ENCODE data around the gene CHST8. TPM values are rescaled to one million over a fixed set of nuclear protein-coding genes. Genes with fewer than 3 reads are reported as not detected.
"Not testable (repeated sequence)": the region's sequence is repeated elsewhere in the genome, so short reads cannot be mapped to it uniquely, and the experiment has no call there.

Gene CHST8
- total RNA-seq, 1 donor from 2014 or later = not detected

DNA sequence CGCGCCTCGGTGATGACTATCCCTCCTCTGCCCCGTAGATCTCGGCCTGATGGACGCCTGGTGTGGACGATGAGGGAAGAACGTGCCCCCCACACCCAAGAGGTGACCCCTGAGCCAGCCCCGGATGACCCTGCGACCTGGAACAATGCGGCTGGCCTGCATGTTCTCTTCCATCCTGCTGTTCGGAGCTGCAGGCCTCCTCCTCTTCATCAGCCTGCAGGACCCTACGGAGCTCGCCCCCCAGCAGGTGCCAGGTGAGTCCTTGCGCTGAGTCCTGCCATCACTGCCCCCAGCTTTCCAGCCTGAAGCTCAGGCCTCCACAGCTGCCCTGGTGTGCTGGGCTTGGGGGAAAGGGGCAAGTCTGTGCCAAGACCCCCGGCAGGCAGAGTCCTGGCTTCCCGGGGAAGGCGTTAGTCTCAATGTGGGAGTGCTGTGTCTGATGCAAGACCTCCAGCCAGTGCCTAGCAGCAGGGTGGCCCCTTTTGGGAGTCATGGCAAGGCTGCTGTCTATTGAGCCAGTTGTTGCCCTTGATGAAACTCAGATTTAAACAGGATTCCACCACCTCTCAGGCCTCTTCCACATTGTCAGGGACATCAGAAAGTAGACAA lies 67.5 kb downstream of the CHST8 start:
- intact Hi-C loops (cut with micrococcal nuclease) = no loop called here

DNA sequence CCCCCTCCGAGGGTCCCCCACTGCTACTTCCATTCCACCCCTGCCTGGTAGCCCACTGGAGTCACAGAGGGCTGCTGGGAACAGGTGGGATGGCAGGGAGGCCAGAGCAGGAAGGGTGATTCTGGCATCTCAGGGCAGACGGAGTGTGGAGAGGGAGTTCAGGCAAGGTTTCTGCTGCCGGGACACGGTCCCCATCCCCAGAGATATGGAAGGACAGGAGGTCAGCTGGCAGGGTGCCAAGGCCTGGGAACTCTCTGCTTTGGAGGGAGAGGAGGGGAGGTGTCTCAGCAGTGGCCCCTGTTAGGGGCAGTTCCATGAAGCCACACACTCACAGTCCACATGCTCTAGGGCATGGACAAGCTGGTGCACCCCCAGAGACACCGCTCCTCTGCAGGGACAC lies 68.1 kb downstream of the CHST8 start:
- intact Hi-C loops (cut with micrococcal nuclease) = no loop called here

DNA sequence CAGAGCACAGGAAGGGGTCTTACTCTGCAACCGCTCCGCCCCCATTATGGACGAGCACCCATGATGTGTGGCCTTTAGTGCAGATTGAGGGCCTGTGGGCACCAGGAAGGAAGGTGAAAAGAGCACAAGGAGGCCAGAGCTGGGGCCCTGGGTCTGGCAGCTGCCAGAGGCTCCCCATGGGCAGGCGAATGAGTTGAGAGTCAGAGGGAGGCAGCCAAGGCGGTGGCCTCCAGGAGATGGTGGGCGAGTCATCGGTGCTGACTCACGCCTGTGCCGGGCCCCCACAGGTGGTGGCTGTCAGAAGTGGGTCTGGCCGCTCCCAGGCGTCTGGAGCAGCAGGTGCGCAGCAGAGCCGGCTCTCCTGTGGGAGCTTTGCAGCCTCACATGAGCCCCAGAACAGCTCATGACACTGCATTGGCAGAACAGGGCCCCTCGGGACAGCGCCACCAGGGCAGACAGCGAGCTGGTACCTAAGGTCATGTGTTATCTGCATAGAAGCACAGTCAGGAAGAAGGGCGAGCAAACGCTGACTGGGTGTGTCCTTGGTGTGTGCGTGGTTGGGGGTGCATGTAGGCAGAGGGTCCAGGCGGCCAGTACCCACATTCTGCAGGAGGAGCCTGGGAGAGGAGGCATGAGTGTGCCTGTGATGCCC lies 68.8 kb downstream of the CHST8 start:
- intact Hi-C loops (cut with micrococcal nuclease) = no loop called here

DNA sequence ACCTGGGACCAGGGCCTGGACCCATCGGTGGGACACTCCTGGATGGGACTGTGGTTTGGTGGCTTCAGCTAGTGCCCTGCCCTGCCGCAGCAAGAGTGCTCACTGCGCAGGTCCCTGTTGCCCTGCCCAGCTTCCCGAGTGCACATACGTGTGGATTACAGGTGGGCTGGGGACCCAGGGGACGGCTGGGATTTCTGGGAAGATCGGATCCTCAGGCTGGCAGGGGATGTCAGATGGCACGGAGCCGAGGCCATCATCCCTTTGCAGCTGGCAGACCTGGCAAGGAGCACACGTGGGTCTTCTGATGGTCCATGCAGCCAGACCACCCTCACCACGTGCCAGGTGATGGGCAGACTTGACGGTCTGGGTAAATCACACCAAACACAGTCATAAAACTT lies 69.3 kb downstream of the CHST8 start:
- intact Hi-C loops (cut with micrococcal nuclease) = no loop called here

DNA sequence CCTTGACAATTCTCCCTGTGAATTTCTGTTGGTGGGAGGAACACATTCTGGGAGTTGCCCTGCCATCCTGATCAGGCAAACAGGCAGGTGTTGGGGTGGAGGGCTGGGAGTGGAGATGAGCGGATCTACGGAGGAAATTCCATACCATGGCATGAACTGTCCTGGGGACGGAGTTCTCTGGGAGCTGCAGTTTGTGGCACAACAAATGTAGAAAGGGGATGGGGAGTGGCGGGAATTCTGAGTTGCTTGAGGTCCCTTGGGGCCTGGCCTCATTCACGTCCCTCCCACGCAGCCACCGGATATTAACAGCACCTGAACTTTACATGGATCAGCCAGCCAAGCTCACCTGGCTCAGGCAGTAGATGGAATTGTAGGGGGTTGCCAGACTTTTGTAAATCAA lies 70.0 kb downstream of the CHST8 start:
- intact Hi-C loops (cut with micrococcal nuclease) = no loop called here

DNA sequence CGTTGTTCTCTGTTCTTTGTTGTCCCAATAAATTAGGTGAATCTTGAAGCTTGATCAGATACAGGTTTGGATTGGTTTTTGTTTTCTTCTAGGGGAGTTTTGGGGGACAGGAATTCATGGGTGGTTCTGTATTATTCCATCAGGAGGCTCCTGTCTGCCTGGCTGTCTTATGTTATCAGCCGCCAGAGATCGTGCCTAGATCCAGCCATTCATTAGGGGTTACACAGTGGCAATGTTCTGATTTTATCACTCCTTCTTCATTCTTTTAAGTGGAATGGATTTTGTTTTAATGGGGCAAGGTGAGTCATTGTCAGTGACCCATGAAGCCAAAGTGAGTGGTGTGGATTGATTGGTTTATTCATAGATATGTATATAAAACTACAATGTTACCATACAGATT lies 71.9 kb downstream of the CHST8 start:
- intact Hi-C loops (cut with micrococcal nuclease) = no loop called here

DNA sequence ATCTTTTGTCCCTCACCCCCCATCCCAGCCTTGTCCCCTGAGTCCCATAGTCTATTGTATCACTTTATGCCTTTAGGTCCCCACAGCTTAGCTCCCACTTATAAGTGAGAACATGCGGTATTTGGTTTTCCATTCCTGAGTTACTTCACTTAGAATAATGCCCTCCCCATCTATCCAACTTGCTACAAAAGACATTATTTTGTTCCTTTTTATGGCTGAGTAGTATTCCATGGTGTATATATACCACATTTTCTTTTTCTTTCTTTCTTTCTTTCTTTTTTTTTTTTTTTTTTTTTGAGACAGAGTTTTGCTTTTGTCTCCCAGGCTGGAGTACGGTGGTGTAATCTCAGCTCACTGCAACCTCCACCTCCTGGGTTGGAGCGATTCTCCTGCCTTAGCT lies 73.8 kb downstream of the CHST8 start:
- intact Hi-C loops (cut with micrococcal nuclease) = not testable (repeated sequence)

DNA sequence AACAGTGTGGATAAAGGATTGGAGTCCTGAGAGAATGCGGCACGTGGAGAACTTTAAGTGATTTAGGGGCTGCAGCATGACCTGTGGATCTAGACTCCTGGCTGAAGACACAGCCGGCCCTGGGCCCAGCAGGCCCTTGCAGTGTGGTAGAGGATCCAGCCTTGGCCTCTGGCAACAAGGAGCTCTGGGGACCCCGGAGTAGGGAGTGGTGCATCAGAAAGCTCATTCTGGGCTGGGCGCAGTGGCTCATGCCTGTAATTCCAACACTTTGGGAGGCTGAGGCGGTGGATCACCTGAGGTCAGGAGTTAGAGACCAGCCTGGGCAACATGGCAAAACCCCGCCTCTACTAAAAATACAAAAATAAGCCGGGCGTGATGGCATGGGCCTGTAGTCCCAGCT lies 76.0 kb downstream of the CHST8 start:
- intact Hi-C loops (cut with micrococcal nuclease) = no loop called here

DNA sequence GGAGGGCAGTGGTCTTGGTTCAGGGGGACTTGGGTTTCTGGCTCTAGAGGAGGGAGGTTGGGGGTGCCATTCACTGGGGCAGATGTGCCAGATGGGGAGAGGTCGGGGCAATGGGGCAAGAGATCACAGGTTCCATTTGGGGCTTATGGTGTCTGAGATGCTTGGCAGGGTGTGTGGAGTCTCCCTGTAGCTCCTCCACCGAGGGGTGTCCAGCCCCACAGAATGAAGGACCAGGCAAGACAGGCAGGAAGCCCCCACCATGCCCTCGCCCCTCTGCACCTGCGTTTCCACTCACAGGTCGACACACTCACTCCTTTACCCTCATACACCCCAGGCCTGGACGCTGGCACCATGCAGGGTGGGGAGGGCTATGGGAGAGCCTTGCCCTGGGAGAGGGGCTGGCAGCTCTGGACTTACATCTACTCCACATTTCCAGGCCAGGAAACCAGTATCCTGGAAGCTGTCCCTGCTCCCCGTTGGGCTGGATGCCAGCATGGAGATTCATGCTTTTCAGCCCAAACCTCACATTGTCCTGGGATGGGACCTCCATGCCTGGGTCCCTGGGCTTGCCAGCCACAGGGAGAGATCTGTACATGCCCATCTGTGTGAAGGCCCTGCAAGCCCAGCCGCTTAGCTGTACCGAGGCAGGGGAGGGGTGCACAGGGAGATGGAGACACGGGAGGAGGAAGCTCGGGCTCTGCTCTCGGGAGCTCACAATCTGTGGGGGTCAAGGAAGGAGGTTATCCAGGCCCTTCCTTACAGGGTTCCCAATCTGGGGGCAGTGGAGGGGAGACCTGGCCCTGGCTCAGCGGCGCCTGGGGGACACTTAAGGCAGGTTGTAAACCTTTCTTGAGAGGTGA lies 77.1 kb downstream of the CHST8 start:
- intact Hi-C loops (cut with micrococcal nuclease) = no loop called here

DNA sequence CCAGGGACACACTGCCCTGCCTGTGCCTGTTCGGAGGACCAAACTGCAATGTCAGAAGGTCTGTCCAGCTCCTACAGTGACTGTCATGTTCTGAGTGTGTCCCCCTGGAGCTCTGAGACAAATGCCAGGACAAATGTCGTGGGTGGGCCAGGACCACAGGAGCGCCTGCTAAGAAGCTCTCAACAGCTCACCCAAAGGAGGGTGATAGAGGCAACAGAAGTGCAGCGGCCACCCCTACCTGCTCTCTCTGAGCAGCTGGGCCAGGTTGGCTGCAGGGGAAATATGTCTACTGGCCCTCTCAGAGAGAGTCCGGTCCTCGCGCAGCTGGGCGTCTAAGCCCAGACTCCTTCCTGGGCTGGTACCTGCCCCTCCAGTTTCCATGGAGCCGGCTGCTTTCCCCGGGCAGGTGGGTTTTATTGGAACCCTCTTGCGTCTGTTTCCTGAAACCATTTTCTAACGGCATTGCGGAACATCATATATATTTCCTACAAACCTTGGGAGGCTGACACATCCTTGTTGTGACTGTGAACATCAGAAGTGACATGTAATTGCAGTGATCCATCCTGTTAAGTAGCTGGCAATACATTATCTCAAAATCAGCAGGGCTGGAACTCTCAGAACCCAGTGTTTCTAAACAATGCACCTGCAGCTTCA lies 78.1 kb downstream of the CHST8 start:
- intact Hi-C loops (cut with micrococcal nuclease) = no loop called here

DNA sequence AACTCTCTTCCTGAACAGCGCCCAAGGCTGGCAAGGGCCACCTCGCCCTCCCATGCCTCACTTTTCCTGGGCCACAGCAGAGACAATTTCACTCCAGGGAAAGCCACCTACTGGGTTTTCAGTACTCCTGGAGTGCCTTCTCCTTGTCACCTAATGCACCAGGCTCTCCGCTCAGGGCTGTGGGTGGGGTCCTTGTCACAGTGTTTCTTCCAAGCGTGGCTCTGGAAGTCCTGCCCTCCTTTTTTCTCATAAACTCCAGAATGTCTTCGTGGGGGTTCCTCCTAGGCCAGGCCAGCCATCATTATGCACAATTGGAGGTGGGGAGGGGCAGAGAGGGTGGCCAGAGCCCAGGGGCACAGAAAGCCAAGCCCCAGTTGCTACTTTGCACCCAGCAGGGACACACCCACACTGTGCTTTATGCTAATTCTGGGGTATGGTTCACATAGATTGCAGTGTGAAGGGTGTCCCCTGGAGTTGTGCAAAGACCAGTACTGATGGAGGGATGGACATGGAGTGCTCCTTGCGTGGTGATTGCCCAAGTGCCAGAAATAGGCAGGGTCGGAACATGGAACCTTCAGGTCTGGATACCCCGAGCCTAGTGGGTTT lies 78.8 kb downstream of the CHST8 start:
- intact Hi-C loops (cut with micrococcal nuclease) = no loop called here

DNA sequence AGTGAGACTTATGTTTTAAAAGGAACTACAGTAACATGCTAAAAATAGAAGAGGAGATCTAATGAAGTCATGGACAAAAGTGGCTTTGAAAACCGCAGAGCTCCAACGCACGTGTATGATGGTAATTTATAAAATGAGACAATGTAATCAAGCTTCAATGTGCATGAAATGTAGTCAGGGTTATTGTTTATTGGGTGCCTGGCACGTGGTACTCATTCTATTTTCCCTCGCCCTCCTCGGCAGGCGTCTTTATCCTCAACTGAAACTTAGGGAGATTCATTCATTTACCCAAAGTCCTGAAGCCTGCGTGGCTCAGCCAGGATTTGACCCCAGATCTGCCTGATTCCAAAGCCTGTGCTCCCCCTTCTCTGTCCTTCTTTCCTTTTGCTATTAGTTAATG lies 79.8 kb downstream of the CHST8 start:
- intact Hi-C loops (cut with micrococcal nuclease) = no loop called here

DNA sequence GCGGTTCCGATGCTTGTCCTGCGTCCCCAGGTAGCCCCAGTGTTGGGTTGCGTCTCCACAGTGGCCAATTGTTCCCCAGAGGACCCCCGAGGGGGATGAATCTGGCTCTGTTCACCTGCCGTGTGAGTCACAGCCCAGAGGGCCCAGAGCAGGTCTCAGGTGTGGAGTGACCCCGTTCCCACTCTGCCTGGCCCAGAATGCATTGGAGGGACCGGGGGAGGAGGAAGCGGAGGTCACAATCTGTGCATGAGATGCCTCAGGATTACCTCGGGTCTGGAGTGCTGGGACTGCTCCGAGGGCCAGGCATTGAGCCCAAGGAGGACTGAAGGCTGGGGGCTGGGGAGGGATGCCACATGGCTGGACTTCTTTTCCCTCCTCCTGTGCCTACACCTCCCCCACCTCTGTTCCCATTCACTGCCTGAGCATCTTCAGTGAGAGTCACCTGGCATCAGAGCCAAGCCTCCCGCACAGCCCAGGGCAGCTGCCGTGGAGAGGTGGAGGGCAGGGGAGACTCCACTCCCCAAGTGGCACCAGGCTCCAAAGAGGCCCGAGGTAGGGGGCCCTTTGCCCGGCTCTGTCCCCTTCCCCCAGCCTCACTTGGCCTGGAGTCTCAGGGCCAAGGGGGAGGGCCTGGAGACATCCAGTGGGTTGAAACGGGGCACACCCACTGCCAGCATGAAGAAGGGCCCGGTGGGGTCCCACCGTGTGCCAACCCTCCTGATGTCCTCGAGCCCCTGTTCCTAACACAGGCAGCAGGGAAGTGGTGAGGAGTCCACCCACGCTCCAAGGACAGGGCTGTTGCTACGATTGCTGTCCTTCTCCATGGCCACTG lies 81.1 kb downstream of the CHST8 start:
- intact Hi-C loops (cut with micrococcal nuclease) = no loop called here

DNA sequence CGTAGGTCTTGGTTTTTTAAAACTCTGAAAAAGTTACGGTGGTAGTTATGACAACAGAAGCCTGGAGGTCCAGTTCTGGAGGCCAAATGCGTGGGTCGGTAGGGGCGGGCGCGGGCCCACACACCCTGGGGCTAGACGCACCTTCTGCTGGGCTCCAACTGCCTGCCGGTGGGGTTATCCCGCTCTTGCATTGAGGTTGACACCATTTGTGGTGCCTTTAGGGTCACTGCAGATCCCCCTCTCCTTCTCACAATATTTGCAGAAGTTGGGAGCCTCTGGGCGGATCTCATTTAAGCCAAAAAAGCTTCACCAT lies 81.6 kb downstream of the CHST8 start:
- intact Hi-C loops (cut with micrococcal nuclease) = no loop called here

DNA sequence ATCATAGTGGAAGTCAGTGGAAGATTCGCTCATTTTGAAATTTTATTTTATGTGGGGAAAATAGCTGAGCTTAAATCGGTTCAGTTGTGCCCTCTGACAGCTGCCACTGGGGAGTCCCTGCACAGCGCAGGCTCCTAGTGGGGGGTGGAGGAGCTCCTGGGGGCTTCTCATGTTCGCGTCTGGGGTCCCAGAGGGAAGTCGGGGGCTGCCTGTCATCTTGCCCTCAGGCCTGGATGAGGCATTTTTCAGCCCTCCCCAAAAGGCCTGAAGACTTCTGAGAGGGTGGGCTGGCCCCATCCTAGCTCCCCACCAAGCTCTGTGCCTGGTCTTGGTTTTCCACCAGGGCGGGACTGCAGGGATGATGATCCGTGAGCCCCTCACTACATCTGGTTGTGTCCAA lies 82.1 kb downstream of the CHST8 start:
- intact Hi-C loops (cut with micrococcal nuclease) = no loop called here

DNA sequence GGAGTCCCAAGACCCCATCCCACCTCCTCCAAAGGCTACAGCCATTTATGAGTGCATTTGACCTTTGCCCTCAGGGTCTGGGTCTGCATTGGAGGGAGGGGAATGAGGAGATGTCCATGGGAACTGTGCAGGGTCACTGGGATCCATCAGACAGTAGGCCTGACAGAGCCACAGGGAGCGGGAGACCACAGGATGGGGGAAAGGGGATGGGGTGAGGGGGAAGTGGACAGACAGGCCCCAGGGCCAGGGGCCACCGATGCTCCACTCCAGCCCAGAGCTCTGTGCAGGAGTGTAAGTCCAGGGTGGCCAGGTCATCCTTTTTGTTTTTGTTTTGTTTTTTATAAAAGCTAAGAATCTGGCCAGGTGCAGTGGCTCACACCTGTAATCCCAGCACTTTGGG lies 82.5 kb downstream of the CHST8 start:
- intact Hi-C loops (cut with micrococcal nuclease) = no loop called here

DNA sequence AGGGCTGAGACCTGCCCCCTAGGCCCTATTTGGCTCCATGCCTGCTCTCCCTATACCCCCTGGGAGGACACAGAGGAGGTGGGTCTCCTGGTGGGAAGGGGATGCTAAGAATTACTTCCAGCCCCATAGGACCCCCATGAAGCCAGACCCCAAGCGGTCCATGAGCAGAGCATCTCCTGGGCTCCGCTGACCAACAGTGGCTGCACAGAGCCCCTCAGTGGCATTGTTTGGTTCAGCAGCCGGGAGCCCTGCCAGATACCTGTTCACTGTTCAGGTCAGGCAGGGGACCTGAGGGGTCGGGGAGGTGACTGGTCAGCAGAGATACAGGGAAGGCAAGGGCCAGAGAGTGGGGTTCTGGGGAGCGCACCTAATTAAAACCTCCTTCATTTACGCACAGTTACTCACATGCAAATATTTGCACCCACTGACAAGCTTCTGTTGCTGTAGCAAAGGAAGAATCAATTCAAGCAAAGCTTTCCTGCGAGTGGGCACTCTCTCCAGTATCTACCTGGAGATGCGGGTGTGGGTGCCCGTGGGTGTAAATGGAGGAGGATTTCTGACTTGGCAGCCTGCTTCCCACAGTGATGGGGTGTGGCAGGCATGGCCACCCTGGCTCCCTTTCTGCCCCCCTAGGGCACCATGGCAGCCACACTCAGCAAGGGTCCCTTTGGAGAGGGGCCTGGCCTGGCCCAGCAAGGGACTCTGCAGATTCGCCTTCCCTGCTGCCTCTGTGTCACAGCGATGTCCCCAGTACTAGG lies 83.5 kb downstream of the CHST8 start:
- intact Hi-C loops (cut with micrococcal nuclease) = no loop called here

DNA sequence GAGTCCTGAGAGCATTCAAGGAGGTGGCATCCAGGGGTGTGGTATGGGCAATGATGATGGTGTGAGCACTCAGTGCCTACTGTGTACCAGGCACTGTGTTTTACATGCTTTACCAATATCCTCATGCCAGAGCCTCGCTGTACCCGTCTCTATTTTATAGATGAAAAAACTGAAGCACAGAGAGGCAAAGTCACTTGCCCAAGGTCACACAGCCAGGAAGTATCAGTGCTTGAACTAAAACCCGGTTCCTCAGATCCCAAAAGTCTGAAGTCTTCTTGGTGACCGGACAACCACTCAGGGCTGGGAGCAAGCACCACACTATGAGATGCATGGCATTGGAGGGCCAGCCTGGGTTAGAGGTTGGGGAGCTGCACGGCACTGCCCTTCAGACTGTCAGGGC lies 84.1 kb downstream of the CHST8 start:
- intact Hi-C loops (cut with micrococcal nuclease) = no loop called here

DNA sequence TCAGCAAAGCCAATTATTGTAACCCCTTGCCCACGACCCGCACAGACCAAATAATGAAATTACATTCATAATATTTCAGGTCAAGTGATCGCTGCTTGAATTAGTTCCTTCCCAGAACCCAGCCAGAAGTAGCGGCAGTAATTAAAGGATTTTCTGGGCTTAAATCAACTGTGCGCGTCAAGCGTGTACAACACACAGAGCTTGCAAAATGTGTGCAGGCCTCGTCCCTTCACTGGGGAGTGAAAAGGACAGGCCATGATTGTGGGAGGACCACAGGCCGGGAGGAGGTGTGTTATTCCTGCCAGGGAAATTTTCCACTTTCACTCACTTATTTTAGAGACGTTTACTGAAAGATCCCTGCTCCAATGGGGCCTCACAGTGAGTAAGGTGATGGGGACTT lies 84.9 kb downstream of the CHST8 start:
- intact Hi-C loops (cut with micrococcal nuclease) = no loop called here

DNA sequence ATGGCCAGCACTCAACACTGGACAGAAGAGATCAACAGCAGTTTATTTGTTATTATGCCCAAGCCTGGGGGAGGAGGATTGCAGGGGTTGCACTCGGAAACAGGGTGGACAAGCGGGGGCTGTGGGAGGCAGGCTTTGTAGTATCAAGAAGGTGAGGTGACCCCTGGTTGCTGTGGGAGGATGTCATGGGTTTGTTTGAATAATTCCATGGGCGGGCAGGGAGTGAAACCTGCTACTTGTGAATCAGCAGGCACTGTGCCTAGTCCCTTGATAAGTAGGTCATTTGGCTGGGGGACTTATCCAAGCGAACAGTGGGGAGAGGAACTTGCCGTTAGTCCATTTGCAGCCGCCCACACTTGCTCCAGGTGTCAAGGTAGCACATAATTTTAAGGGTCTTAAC lies 90.5 kb downstream of the CHST8 start:
- intact Hi-C loops (cut with micrococcal nuclease) = no loop called here

Data from T-helper 2 cell treated with Interferon-gamma antibody and Interleukin-4, amounts not matched to agents 100 ng/mL and 5 ng/mL, for 36 hours (primary cell).